ENCODE data around the gene BOD1L1.

BOD1L1 gene

DNA sequence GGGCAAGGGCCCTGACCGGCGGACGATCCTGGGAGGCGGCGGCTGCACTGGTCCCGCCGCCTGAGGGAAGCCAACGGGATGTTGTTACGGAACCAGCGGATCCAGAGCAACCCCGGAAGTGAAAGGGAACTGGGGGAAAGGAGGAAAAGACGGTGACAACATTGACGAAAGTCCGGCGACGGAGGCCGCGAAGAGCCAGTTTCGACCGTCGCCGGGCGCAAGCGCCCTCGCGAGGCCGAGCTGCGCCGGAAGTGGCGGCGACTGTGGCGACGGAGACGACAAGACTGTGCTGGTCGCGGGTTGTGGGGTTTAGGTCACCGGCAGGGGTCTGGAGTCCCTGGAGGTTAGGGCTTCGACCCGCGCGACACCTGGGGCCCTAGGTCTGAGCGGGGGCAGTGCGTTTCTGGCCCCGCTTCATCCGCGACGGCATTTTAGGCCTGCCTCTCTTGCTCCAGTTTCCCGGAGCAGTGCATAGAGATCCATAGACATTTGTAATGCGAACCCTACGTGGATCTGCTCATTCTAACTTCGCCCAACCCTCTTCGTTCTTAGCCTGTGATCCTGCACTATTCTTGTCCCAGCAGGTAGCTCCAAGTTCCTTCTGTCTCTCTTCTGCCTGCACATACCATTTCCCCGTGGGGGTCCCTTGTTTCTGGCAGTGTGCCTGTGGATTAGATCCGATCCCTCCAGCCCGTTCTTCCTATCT is at the start of gene BOD1L1:
BOD1L1 (minus strand) TSS at position 120 of the 706 bp plus-strand sequence. CDS start 138 bp downstream, outside the sequence.
- H3K4me3 ChIP-seq (replicated peaks; ENCODE audit: low read depth, low read length), result peak within 1 kb of the TSS; percentile 96
- TF ChIP-seq, protein P1, sequence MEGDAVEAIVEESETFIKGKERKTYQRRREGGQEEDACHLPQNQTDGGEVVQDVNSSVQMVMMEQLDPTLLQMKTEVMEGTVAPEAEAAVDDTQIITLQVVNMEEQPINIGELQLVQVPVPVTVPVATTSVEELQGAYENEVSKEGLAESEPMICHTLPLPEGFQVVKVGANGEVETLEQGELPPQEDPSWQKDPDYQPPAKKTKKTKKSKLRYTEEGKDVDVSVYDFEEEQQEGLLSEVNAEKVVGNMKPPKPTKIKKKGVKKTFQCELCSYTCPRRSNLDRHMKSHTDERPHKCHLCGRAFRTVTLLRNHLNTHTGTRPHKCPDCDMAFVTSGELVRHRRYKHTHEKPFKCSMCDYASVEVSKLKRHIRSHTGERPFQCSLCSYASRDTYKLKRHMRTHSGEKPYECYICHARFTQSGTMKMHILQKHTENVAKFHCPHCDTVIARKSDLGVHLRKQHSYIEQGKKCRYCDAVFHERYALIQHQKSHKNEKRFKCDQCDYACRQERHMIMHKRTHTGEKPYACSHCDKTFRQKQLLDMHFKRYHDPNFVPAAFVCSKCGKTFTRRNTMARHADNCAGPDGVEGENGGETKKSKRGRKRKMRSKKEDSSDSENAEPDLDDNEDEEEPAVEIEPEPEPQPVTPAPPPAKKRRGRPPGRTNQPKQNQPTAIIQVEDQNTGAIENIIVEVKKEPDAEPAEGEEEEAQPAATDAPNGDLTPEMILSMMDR (IDR thresholded peaks at IDR 0.05; ENCODE audit: low read length, missing control alignments), result peak; percentile 39
- peak; percentile 92 for DNase-seq (ENCODE audit: low read depth)

DNA sequence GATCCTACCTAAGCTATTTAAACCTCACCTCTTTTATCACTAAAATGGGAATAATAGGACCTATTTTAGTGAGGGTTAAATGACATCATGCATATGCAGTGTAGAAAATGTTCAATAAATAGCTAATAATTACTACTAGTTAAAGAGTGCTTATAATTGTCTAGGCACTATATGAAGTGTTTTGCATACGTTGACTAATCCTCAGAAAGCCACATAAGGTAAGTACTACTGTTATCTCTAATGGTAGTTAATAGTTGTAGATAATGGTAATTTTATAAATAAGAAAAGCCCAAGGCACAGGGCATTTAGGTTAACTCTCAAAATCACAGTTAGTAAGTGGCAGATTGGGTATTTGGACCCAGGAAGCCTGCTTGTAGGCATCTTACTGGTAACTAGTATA is 47.4 kb upstream of the BOD1L1 start:
- no peak overlapping the region for H3K4me3 ChIP-seq (replicated peaks; ENCODE audit: low read depth, low read length)
- TF ChIP-seq, protein P1 (IDR thresholded peaks at IDR 0.05; ENCODE audit: low read length, missing control alignments), result no peak
- no peak for DNase-seq (ENCODE audit: low read depth)

DNA sequence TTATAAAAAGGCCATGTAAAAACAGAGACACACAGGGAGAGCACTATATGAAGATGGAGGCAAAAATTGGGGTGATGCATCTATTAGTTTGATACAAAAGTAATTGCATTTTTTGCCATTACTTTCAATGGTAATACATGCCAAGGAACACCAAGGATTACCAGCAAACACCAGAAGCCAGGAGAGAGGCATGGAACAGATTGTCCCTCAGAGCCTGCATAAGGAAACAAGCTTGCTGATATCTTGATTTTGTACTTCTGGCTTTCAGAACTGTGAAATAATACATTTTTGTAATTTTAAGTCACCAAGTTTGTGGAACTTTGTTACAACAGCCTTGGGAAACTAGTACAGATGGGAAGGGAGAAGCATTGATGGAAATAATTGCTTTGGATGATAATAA is 45.6 kb upstream of the BOD1L1 start:
- TF ChIP-seq, protein P1 (IDR thresholded peaks at IDR 0.05; ENCODE audit: low read length, missing control alignments), result no peak
- peak; percentile 41 for DNase-seq (ENCODE audit: low read depth)
- H3K4me3 ChIP-seq (replicated peaks; ENCODE audit: low read depth, low read length), result no peak overlapping the region

- no peak overlapping the region for H3K4me3 ChIP-seq (replicated peaks; ENCODE audit: low read depth, low read length)
- DNase-seq (ENCODE audit: low read depth), result peak; percentile 51
- TF ChIP-seq, protein P1 (IDR thresholded peaks at IDR 0.05; ENCODE audit: low read length, missing control alignments), result no peak
Measured at GRCh38 chr4:13670456-13671160, 43.1 kb upstream of the BOD1L1 start.

GRCh38 chr4:13665701-13666660 is 38.5 kb upstream of the BOD1L1 start:
- no peak overlapping the region for H3K4me3 ChIP-seq (replicated peaks; ENCODE audit: low read depth, low read length)
- TF ChIP-seq, protein P1 (IDR thresholded peaks at IDR 0.05; ENCODE audit: low read length, missing control alignments), result no peak
- no peak for DNase-seq (ENCODE audit: low read depth)

GRCh38 chr4:13659341-13660070 is 32.0 kb upstream of the BOD1L1 start:
- DNase-seq (ENCODE audit: low read depth), result no peak
- TF ChIP-seq, protein P1 (IDR thresholded peaks at IDR 0.05; ENCODE audit: low read length, missing control alignments), result no peak

More at GRCh38 chr4:13659341-13660070, 32.0 kb upstream of the BOD1L1 start:
- H3K4me3 ChIP-seq (replicated peaks; ENCODE audit: low read depth, low read length), result no peak overlapping the region

Measured in fibroblast of pulmonary artery (primary cell).